Fibroblast of skin of left quadriceps (primary cell): ENCODE measurements around the gene ALCAM.
A peak's percentile ranks its signal among the peaks of the same experiment; 100 is the strongest.

ENCODE experiments used
- DNase-seq, 2 experiments: peaks; one replicate each; pipeline ENCODE4 v3.0.0-alpha.2; 2013; ENCODE audit warnings: low read depth in 2 of 2

ALCAM gene

GRCh38 chr3:105366326-105367062, at the start of gene ALCAM:
ALCAM (plus strand) TSS chr3:105366909.
- peak; percentile 98 for DNase-seq

- no peak for DNase-seq
These were observed 48.9 kb upstream of the ALCAM start for GRCh38 chr3:105317841-105318240.

GRCh38 chr3:105322570-105323273, 44.0 kb upstream of the ALCAM start:
- no peak for DNase-seq

GRCh38 chr3:105323274-105323599, 43.5 kb upstream of the ALCAM start:
- no peak for DNase-seq

- no peak for DNase-seq
These were observed 41.8 kb upstream of the ALCAM start for GRCh38 chr3:105324951-105325350.

GRCh38 chr3:105327662-105328337, 38.9 kb upstream of the ALCAM start:
- DNase-seq, result no peak

- no peak for DNase-seq
These were observed 38.4 kb upstream of the ALCAM start for GRCh38 chr3:105328338-105328730.

- no peak for DNase-seq
These were observed 33.7 kb upstream of the ALCAM start for GRCh38 chr3:105332961-105333360.

- peak; percentile 21 to 25 for DNase-seq
These were observed 32.4 kb upstream of the ALCAM start for GRCh38 chr3:105334138-105334882.

GRCh38 chr3:105339946-105340345, 26.8 kb upstream of the ALCAM start:
- DNase-seq, result no peak

GRCh38 chr3:105343991-105344390, 22.7 kb upstream of the ALCAM start:
- no peak for DNase-seq

- no peak for DNase-seq
These were observed 21.6 kb upstream of the ALCAM start for GRCh38 chr3:105345156-105345555.

GRCh38 chr3:105347625-105348302, 18.9 kb upstream of the ALCAM start:
- DNase-seq, result no peak

GRCh38 chr3:105348307-105348706, 18.4 kb upstream of the ALCAM start:
- no peak for DNase-seq

GRCh38 chr3:105349684-105350387, 16.9 kb upstream of the ALCAM start:
- no peak for DNase-seq

GRCh38 chr3:105351821-105352220, 14.9 kb upstream of the ALCAM start:
- peak in 1 of 2 experiments; percentile 69 for DNase-seq

GRCh38 chr3:105352976-105353375, 13.7 kb upstream of the ALCAM start:
- DNase-seq, result no peak

- DNase-seq, result no peak
These were observed 13.1 kb upstream of the ALCAM start for GRCh38 chr3:105353485-105354161.

- no peak for DNase-seq
These were observed 12.3 kb upstream of the ALCAM start for GRCh38 chr3:105354429-105354828.

- no peak for DNase-seq
These were observed 11.2 kb upstream of the ALCAM start for GRCh38 chr3:105355408-105356061.
